WTC11 (cell line): Measurements from ENCODE around the gene SLC6A1. TPM values are rescaled to one million over a fixed set of nuclear protein-coding genes. Genes with fewer than 3 reads are reported as not detected.

Experiments
- ATAC-seq: fragments of 200-7000 bp; cut with Tn5 transposase; 2 replicates; pipeline ENCODE4 v1.10.0; 2021; ENCODE audit warnings: mild to moderate bottlenecking, moderate library complexity
- Bru-seq: library from RNA; stranded (reverse); fragments of 400-500 nt; gene quantifications from one replicate; lab custom pipeline; 2021; lab: Mats Ljungman, UMichigan
- CTCF ChIA-PET: fragments of 300-600 bp; sonication (Branson Sonifier 250); formaldehyde crosslinking; loops from one replicate; lab custom pipeline; 2021; ENCODE audit warnings: antibody characterized with exemption; lab: Charles Lee
- POLR2A ChIA-PET: fragments of 350-600 bp; sonication (Branson Sonifier 250); formaldehyde crosslinking; loops from one replicate; lab custom pipeline; 2021; ENCODE audit warnings: antibody characterized with exemption; lab: Charles Lee
- DNase-seq: peaks from one replicate; pipeline ENCODE4 v3.0.0; 2021; ENCODE audit warnings: low spot score
- H3K27ac Mint-ChIP-seq: 2 replicates; pipeline ENCODE4 v1.8.0; 2021; ENCODE audit warnings: mixed read lengths
- H3K27me3 Mint-ChIP-seq: 2 replicates; pipeline ENCODE4 v1.8.0; 2021; ENCODE audit warnings: low read depth, mild to moderate bottlenecking, moderate library complexity, mixed read lengths
- H3K36me3 Mint-ChIP-seq: 2 replicates; pipeline ENCODE4 v1.8.0; 2021; ENCODE audit warnings: mixed read lengths
- H3K4me1 Mint-ChIP-seq: 2 replicates; pipeline ENCODE4 v1.8.0; 2022; ENCODE audit warnings: mixed read lengths
- H3K4me3 Mint-ChIP-seq: 2 replicates; pipeline ENCODE4 v1.8.0; 2021; ENCODE audit warnings: mild to moderate bottlenecking, moderate library complexity, mixed read lengths
- H3K9me3 Mint-ChIP-seq: 2 replicates; pipeline ENCODE4 v1.8.0; 2021; ENCODE audit warnings: mixed read lengths
- KAT7 ChIP-seq: sonication (generic); formaldehyde crosslinking; IDR thresholded peaks from 2 replicates; pipeline ENCODE4 v1.8.1; 2023; ENCODE audit warnings: missing genetic modification reagents, mild to moderate bottlenecking, borderline replicate concordance
- MYBL2 ChIP-seq: sonication (generic); formaldehyde crosslinking; IDR thresholded peaks from 2 replicates; pipeline ENCODE4 v1.8.1; 2023; ENCODE audit warnings: mild to moderate bottlenecking, moderate library complexity, missing genetic modification reagents
- NR1H2 ChIP-seq: sonication (generic); formaldehyde crosslinking; IDR thresholded peaks from 2 replicates; pipeline ENCODE4 v1.9.0; 2021; ENCODE audit warnings: mild to moderate bottlenecking, moderate library complexity, missing genetic modification reagents
- NR2C2 ChIP-seq: sonication (generic); formaldehyde crosslinking; IDR thresholded peaks from 2 replicates; pipeline ENCODE4 v1.8.0; 2022; ENCODE audit warnings: mild to moderate bottlenecking, missing genetic modification reagents
- NR3C1 ChIP-seq: sonication (generic); formaldehyde crosslinking; conservative IDR thresholded peaks from 2 replicates; pipeline ENCODE4 v1.8.1; 2023; ENCODE audit warnings: low read depth, mild to moderate bottlenecking, missing genetic modification reagents
- OVOL2 ChIP-seq: fragments of 250-450 bp; sonication (Bioruptor Pico); IDR thresholded peaks from 2 replicates; pipeline ENCODE4 v1.9.0; 2021; ENCODE audit warnings: mild to moderate bottlenecking, borderline replicate concordance
- SP1 ChIP-seq: sonication (generic); formaldehyde crosslinking; conservative IDR thresholded peaks from 2 replicates; pipeline ENCODE4 v1.8.1; 2022; ENCODE audit warnings: missing genetic modification reagents
- TEAD4 ChIP-seq: sonication (generic); formaldehyde crosslinking; IDR thresholded peaks from 2 replicates; pipeline ENCODE4 v1.8.0; 2022; ENCODE audit warnings: mild to moderate bottlenecking, missing genetic modification reagents
- ZNF138 ChIP-seq: sonication (generic); formaldehyde crosslinking; conservative IDR thresholded peaks from 2 replicates; pipeline ENCODE4 v1.8.1; 2022; ENCODE audit warnings: mild to moderate bottlenecking, moderate library complexity, missing genetic modification reagents
- ZNF219 ChIP-seq: sonication (generic); formaldehyde crosslinking; IDR thresholded peaks from 2 replicates; pipeline ENCODE4 v1.8.0; 2023; ENCODE audit warnings: missing genetic modification reagents, mild to moderate bottlenecking, borderline replicate concordance
- ZNF416 ChIP-seq: fragments of 250-450 bp; sonication (Bioruptor Pico); IDR thresholded peaks from 2 replicates; pipeline ENCODE4 v1.9.0; 2021; ENCODE audit warnings: mild to moderate bottlenecking, inconsistent platforms
- ZNF423 ChIP-seq: fragments of 250-450 bp; sonication (Bioruptor Pico); IDR thresholded peaks from 2 replicates; pipeline ENCODE4 v2.1.2; 2022; ENCODE audit warnings: mild to moderate bottlenecking, moderate library complexity
- long read RNA-seq, 3 experiments: library from RNA in 1 of 3; library from capped mRNA in 1 of 3; library from polyadenylated mRNA in 1 of 3; unstranded in 2 of 3; stranded (forward) in 1 of 3; transcript quantifications; one replicate each; pipeline ENCODE4 v2.0.0, GENCODE V29; 2021
- total RNA-seq: library from RNA; stranded (reverse); gene quantifications from 3 replicates; pipeline ENCODE4 v1.2.3, GENCODE V29; 2021
- TF ChIP-seq, protein P1 (sequence below): fragments of 250-450 bp; sonication (Bioruptor Pico); IDR thresholded peaks from 2 replicates; pipeline ENCODE4 v1.9.0; 2021; ENCODE audit warnings: moderate library complexity, mild to moderate bottlenecking, inconsistent platforms, borderline replicate concordance
- TF ChIP-seq, protein P2 (sequence below): sonication (generic); formaldehyde crosslinking; IDR thresholded peaks from 2 replicates; pipeline ENCODE4 v1.8.1; 2022; ENCODE audit warnings: low read depth, missing genetic modification reagents, borderline replicate concordance
- TF ChIP-seq, protein P3 (sequence below): sonication (generic); formaldehyde crosslinking; IDR thresholded peaks from 2 replicates; pipeline ENCODE4 v1.8.1; 2023; ENCODE audit warnings: mild to moderate bottlenecking, missing genetic modification reagents, moderate library complexity
- TF ChIP-seq, protein P4 (sequence below): sonication (generic); formaldehyde crosslinking; IDR thresholded peaks from 2 replicates; pipeline ENCODE4 v1.8.0; 2022; ENCODE audit warnings: missing genetic modification reagents
- TF ChIP-seq, protein P5 (sequence below): sonication (generic); formaldehyde crosslinking; IDR thresholded peaks from 2 replicates; pipeline ENCODE4 v1.8.1; 2023; ENCODE audit warnings: mild to moderate bottlenecking, missing genetic modification reagents
- TF ChIP-seq, protein P6 (sequence below): fragments of 250-450 bp; sonication (Bioruptor Pico); IDR thresholded peaks from 2 replicates; pipeline ENCODE4 v1.9.0; 2021; ENCODE audit warnings: mild to moderate bottlenecking

SLC6A1 gene
- total RNA-seq (0.50 to 0.72 TPM (median 0.50 TPM) in 3 replicates), Bru-seq, nascent RNA (percentile 22 among the genes with signal in this experiment)
- long read RNA-seq, experiment 1: 0 reads
- long read RNA-seq, experiment 2: 0 reads
- long read RNA-seq, experiment 3: 0 reads

DNA sequence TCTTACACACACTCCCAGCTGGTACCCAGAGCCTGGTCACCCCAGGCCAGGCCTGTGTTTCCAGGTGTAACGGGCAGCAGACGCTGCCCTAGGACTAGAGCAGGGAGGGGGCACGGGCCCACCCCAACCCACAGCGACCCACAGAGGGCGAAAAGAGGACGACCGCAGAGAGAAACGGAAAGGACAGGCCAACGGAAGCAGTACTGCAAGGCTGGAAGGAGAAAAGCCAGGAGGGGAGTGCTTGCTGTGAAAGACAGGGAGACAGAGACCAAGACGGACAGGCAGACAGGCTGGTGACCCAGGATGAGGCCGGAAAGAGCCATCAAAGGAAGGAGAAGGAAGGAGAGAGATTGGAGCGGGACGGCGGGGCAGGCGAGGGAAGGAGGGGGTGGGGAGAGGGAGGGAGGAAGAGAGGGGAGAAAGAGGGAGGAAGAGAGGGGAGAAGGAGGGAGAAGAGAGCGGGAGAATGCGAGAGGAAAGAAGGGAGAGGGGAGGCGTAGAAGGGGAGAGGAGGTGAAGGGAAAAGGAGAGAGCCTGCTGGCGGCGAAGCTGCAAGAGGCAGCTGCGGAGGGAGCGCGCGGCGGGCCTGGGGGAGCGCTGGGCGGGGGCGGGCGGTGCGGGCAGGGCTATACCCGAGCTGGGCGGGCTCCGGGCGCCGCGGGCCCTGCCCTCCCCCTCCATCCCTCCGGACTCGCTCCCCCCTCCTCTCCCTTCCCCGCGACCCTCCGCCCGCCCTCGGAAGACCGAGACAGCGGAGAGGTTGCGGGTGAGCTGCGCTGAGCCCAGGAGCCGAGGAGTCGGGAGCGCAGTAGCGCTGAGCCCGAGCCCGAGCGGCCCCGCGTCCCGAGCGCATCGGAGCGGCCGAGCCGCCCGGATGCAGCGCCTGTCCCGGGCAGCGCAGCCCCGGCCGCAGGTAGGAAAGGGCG is at the start of gene SLC6A1:
Gene SLC6A1, plus strand, starts transcription at position 732 of the 926 bp plus-strand sequence. CDS start 24,464 bp downstream, outside the sequence.
- Mint-ChIP-seq H3K9me3 (peaks cover 6% of the 10 kb centered on the region; the same call in 1 of the 2 replicates), H3K4me1 (peaks cover 23% of the 10 kb centered on the region)
- TF ChIP-seq NR1H2 (CRISPR knock-in tag) (no peak), ZNF219 (CRISPR knock-in tag) (no peak), SP1 (CRISPR knock-in tag) (0 out of 2 replicates have a peak, but pooled peaks have one; percentile 15), MYBL2 (CRISPR knock-in tag) (no peak)
- TF ChIP-seq, all 79 proteins: peak for 1
- peak; percentile 66 for DNase-seq
- ChIA-PET CTCF (interaction anchor here (0.7 to 4.2 kb wide), 8 partner anchors 15 to 245 kb away, joined by 3 to 23 read pairs (median 4); no protein-coding TSS in a partner anchor), POLR2A (no interaction called here)
- ATAC-seq: peak; percentile 76
- H3K36me3 Mint-ChIP-seq: no peaks in the 10 kb centered on the region
- H3K4me3 Mint-ChIP-seq: peak within 1 kb of the TSS; percentile 94
- peaks cover 71% of the 10 kb centered on the region for H3K27me3 Mint-ChIP-seq
- H3K27ac Mint-ChIP-seq: peak within 1 kb of the TSS; percentile 70

DNA sequence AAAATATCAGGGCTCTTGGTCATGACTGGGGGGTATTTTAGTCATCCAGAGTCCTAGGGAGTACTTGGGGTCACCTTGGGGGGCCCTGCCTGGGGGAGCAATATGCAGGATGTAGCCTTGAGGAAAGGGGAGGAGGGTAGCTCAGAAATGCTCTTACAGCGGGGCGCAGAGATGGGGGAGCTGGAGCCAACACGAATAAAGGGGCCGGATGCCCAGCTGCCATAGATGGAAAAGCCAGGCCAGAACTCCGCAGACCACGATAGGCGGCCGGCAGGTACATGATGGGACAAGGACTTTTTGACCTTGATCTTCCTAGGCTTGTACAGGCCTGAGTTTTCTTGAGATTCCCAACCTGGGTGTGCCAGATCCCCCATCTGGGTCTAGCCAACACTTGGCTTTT is 47.7 kb upstream of the SLC6A1 start:
- no peak overlapping the region for H3K4me3 Mint-ChIP-seq
- POLR2A ChIA-PET: interaction anchor here (0.7 kb wide), 1 partner anchor 707 kb away, joined by 3 read pairs; no protein-coding TSS in a partner anchor
- DNase-seq (no peak), ATAC-seq (no peak)
- TF ChIP-seq, protein P1, sequence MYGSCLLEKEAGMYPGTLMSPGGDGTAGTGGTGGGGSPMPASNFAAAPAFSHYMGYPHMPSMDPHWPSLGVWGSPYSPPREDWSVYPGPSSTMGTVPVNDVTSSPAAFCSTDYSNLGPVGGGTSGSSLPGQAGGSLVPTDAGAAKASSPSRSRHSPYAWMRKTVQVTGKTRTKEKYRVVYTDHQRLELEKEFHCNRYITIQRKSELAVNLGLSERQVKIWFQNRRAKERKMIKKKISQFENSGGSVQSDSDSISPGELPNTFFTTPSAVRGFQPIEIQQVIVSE (CRISPR knock-in tag): no peak
- TF ChIP-seq ZNF219 (CRISPR knock-in tag) (no peak), ZNF138 (no peak), ZNF423 (CRISPR knock-in tag) (no peak), NR3C1 (CRISPR knock-in tag) (no peak), TEAD4 (CRISPR knock-in tag) (no peak), KAT7 (no peak), NR2C2 (CRISPR knock-in tag) (no peak), OVOL2 (CRISPR knock-in tag) (no peak), ZNF416 (CRISPR knock-in tag) (no peak)
- TF ChIP-seq, protein P2, sequence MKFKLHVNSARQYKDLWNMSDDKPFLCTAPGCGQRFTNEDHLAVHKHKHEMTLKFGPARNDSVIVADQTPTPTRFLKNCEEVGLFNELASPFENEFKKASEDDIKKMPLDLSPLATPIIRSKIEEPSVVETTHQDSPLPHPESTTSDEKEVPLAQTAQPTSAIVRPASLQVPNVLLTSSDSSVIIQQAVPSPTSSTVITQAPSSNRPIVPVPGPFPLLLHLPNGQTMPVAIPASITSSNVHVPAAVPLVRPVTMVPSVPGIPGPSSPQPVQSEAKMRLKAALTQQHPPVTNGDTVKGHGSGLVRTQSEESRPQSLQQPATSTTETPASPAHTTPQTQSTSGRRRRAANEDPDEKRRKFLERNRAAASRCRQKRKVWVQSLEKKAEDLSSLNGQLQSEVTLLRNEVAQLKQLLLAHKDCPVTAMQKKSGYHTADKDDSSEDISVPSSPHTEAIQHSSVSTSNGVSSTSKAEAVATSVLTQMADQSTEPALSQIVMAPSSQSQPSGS (CRISPR knock-in tag): no peak
- TF ChIP-seq, protein P3, sequence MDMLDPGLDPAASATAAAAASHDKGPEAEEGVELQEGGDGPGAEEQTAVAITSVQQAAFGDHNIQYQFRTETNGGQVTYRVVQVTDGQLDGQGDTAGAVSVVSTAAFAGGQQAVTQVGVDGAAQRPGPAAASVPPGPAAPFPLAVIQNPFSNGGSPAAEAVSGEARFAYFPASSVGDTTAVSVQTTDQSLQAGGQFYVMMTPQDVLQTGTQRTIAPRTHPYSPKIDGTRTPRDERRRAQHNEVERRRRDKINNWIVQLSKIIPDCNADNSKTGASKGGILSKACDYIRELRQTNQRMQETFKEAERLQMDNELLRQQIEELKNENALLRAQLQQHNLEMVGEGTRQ (CRISPR knock-in tag): no peak
- TF ChIP-seq, protein P4, sequence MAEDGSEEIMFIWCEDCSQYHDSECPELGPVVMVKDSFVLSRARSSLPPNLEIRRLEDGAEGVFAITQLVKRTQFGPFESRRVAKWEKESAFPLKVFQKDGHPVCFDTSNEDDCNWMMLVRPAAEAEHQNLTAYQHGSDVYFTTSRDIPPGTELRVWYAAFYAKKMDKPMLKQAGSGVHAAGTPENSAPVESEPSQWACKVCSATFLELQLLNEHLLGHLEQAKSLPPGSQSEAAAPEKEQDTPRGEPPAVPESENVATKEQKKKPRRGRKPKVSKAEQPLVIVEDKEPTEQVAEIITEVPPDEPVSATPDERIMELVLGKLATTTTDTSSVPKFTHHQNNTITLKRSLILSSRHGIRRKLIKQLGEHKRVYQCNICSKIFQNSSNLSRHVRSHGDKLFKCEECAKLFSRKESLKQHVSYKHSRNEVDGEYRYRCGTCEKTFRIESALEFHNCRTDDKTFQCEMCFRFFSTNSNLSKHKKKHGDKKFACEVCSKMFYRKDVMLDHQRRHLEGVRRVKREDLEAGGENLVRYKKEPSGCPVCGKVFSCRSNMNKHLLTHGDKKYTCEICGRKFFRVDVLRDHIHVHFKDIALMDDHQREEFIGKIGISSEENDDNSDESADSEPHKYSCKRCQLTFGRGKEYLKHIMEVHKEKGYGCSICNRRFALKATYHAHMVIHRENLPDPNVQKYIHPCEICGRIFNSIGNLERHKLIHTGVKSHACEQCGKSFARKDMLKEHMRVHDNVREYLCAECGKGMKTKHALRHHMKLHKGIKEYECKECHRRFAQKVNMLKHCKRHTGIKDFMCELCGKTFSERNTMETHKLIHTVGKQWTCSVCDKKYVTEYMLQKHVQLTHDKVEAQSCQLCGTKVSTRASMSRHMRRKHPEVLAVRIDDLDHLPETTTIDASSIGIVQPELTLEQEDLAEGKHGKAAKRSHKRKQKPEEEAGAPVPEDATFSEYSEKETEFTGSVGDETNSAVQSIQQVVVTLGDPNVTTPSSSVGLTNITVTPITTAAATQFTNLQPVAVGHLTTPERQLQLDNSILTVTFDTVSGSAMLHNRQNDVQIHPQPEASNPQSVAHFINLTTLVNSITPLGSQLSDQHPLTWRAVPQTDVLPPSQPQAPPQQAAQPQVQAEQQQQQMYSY (CRISPR knock-in tag): no peak
- TF ChIP-seq, protein P5, sequence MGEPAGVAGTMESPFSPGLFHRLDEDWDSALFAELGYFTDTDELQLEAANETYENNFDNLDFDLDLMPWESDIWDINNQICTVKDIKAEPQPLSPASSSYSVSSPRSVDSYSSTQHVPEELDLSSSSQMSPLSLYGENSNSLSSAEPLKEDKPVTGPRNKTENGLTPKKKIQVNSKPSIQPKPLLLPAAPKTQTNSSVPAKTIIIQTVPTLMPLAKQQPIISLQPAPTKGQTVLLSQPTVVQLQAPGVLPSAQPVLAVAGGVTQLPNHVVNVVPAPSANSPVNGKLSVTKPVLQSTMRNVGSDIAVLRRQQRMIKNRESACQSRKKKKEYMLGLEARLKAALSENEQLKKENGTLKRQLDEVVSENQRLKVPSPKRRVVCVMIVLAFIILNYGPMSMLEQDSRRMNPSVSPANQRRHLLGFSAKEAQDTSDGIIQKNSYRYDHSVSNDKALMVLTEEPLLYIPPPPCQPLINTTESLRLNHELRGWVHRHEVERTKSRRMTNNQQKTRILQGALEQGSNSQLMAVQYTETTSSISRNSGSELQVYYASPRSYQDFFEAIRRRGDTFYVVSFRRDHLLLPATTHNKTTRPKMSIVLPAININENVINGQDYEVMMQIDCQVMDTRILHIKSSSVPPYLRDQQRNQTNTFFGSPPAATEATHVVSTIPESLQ: no peak
- TF ChIP-seq, protein P6, sequence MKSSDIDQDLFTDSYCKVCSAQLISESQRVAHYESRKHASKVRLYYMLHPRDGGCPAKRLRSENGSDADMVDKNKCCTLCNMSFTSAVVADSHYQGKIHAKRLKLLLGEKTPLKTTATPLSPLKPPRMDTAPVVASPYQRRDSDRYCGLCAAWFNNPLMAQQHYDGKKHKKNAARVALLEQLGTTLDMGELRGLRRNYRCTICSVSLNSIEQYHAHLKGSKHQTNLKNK (CRISPR knock-in tag): no peak
- CTCF ChIA-PET: interaction anchor here (0.6 to 5.7 kb wide), 19 partner anchors 9 to 210 kb away, joined by 3 to 111 read pairs (median 7); no protein-coding TSS in a partner anchor
- H3K36me3 Mint-ChIP-seq: no peaks in the 10 kb centered on the region
- no peaks in the 10 kb centered on the region; the same call in none of the 2 replicates for H3K27me3 Mint-ChIP-seq
- H3K27ac Mint-ChIP-seq: no peak overlapping the region
- peaks cover 2% of the 10 kb centered on the region; the same call in 1 of the 2 replicates for H3K4me1 Mint-ChIP-seq
- peaks cover 18% of the 10 kb centered on the region for H3K9me3 Mint-ChIP-seq
